ENCODE measurements around the gene DYNC1LI1. TPM values are rescaled to one million over a fixed set of nuclear protein-coding genes. Genes with fewer than 3 reads are reported as not detected.

The DYNC1LI1 gene
- total and polyA plus RNA-seq, 9 of the 15 experiments (the other 6 are each of a cell fraction or from before 2014, with no cell fraction given) = 21.0 to 85.4 (median 61.3) TPM

DNA sequence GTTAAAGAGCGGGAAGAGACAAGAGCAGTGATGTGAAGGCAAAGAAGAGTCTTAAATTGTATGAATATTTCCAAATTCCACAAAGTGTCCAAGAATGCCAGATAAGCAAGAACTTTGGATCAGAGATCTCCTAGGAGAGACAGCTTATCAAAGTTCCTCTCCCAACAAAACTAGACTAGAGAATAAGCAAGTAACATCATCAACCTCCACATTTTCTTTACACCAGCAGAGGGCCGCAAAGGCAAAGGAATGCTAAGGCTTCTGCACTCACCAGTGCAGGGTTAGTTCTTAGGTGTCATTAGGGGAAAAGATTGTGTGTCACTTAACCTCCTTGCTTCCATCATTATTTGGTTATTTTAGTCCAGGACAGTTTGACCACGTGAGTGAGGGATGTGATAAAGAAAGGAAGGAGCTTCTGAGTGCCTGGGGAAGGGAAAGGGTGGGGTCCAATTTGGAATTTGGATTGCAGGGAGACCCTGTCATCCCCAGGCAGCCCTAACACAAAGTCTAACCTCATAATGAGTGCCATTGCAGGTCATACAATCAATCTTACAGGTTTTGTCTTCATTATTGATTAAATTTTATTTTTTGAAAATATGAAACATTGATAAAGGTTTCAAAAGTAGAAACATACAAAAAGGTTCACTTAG is 60.5 kb downstream of the DYNC1LI1 start (continued):
- TF ChIP-seq, protein P1, sequence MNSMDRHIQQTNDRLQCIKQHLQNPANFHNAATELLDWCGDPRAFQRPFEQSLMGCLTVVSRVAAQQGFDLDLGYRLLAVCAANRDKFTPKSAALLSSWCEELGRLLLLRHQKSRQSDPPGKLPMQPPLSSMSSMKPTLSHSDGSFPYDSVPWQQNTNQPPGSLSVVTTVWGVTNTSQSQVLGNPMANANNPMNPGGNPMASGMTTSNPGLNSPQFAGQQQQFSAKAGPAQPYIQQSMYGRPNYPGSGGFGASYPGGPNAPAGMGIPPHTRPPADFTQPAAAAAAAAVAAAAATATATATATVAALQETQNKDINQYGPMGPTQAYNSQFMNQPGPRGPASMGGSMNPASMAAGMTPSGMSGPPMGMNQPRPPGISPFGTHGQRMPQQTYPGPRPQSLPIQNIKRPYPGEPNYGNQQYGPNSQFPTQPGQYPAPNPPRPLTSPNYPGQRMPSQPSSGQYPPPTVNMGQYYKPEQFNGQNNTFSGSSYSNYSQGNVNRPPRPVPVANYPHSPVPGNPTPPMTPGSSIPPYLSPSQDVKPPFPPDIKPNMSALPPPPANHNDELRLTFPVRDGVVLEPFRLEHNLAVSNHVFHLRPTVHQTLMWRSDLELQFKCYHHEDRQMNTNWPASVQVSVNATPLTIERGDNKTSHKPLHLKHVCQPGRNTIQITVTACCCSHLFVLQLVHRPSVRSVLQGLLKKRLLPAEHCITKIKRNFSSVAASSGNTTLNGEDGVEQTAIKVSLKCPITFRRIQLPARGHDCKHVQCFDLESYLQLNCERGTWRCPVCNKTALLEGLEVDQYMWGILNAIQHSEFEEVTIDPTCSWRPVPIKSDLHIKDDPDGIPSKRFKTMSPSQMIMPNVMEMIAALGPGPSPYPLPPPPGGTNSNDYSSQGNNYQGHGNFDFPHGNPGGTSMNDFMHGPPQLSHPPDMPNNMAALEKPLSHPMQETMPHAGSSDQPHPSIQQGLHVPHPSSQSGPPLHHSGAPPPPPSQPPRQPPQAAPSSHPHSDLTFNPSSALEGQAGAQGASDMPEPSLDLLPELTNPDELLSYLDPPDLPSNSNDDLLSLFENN (IDR thresholded peaks at IDR 0.05; ENCODE audit: low read depth in 2 of 2, low read length in 2 of 2) = 0 out of 4 replicates have a peak, but pooled peaks of 1 of the 2 experiments have one; percentile 25
- TF ChIP-seq POLR2G (IDR thresholded peaks at IDR 0.05; ENCODE audit: low read depth, low read length) (no peak), ELF2 (CRISPR knock-in tag; IDR thresholded peaks at IDR 0.05) (no peak), L3MBTL2 (IDR thresholded peaks at IDR 0.05) (peak; percentile 14; the same call in 1 of the 2 replicates), HCFC1 (IDR thresholded peaks at IDR 0.05; ENCODE audit: low read depth, low read length) (0 out of 2 replicates have a peak, but pooled peaks have one; percentile 22), CEBPG (CRISPR knock-in tag; IDR thresholded peaks at IDR 0.05) (no peak), CEBPG (tag; conservative IDR thresholded peaks at IDR 0.05 in 1 of 2, IDR thresholded peaks at IDR 0.05 in 1 of 2) (no peak), ZNF316 (IDR thresholded peaks at IDR 0.05) (peak; percentile 66), ZNF696 (CRISPR knock-in tag; conservative IDR thresholded peaks at IDR 0.05) (no peak), ZNF354B (CRISPR knock-in tag; IDR thresholded peaks at IDR 0.05) (no peak), STAG1 (CRISPR knock-in tag; IDR thresholded peaks at IDR 0.05; ENCODE audit: borderline replicate concordance) (peak; percentile 87; the same call in 1 of the 2 replicates), ZNF764 (CRISPR knock-in tag; IDR thresholded peaks at IDR 0.05; ENCODE audit: low read depth) (no peak), EP300 (IDR thresholded peaks at IDR 0.05; ENCODE audit: low read length) (0 out of 2 replicates have a peak, but pooled peaks have one; percentile 5), EHMT2 (IDR thresholded peaks at IDR 0.05) (no peak), MEIS2 (IDR thresholded peaks at IDR 0.05; ENCODE audit: partially characterized antibody) (no peak), MAFF (IDR thresholded peaks at IDR 0.05; ENCODE audit: low read length) (0 out of 2 replicates have a peak, but pooled peaks have one; percentile 24), ZNF165 (CRISPR knock-in tag; IDR thresholded peaks at IDR 0.05; ENCODE audit: borderline replicate concordance) (no peak), CC2D1A (IDR thresholded peaks at IDR 0.05) (peak; percentile 82), ZNF77 (CRISPR knock-in tag; IDR thresholded peaks at IDR 0.05) (no peak), NUFIP1 (IDR thresholded peaks at IDR 0.05; ENCODE audit: partially characterized antibody) (no peak), PHF21A (IDR thresholded peaks at IDR 0.05; ENCODE audit: borderline replicate concordance, low read depth) (no peak), SMAD2 (IDR thresholded peaks at IDR 0.05; ENCODE audit: low read depth, low read length) (no peak)
- TF ChIP-seq, protein P2, sequence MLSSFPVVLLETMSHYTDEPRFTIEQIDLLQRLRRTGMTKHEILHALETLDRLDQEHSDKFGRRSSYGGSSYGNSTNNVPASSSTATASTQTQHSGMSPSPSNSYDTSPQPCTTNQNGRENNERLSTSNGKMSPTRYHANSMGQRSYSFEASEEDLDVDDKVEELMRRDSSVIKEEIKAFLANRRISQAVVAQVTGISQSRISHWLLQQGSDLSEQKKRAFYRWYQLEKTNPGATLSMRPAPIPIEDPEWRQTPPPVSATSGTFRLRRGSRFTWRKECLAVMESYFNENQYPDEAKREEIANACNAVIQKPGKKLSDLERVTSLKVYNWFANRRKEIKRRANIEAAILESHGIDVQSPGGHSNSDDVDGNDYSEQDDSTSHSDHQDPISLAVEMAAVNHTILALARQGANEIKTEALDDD (IDR thresholded peaks at IDR 0.05) = peak; percentile 89

All from K562 (cell line).